ENCODE results near the gene SLC25A51.

SLC25A51 gene

GRCh38 chr9:37928552-37929430 is 24.9 kb upstream of the SLC25A51 start:
- DNase-seq (ENCODE audit: low read depth), result no peak
- no peak overlapping the region for H3K4me3 ChIP-seq (replicated peaks; ENCODE audit: low read depth, low read length)
- no peak for TF ChIP-seq CTCF (IDR thresholded peaks at IDR 0.05; ENCODE audit: low read length, missing control alignments)

- DNase-seq (ENCODE audit: low read depth), result no peak
- no peak for TF ChIP-seq CTCF (IDR thresholded peaks at IDR 0.05; ENCODE audit: low read length, missing control alignments)
- no peak overlapping the region for H3K4me3 ChIP-seq (replicated peaks; ENCODE audit: low read depth, low read length)
These were observed 23.9 kb upstream of the SLC25A51 start for GRCh38 chr9:37927601-37928551.

GRCh38 chr9:37927132-37927531 is 23.2 kb upstream of the SLC25A51 start:
- no peak for DNase-seq (ENCODE audit: low read depth)
- no peak for TF ChIP-seq CTCF (IDR thresholded peaks at IDR 0.05; ENCODE audit: low read length, missing control alignments)
- no peak overlapping the region for H3K4me3 ChIP-seq (replicated peaks; ENCODE audit: low read depth, low read length)

- no peak for DNase-seq (ENCODE audit: low read depth)
- H3K4me3 ChIP-seq (replicated peaks; ENCODE audit: low read depth, low read length), result no peak overlapping the region
- TF ChIP-seq CTCF (IDR thresholded peaks at IDR 0.05; ENCODE audit: low read length, missing control alignments), result no peak
These were observed 22.8 kb upstream of the SLC25A51 start for GRCh38 chr9:37926737-37927118.

- no peak overlapping the region for H3K4me3 ChIP-seq (replicated peaks; ENCODE audit: low read depth, low read length)
- no peak for DNase-seq (ENCODE audit: low read depth)
- TF ChIP-seq CTCF (IDR thresholded peaks at IDR 0.05; ENCODE audit: low read length, missing control alignments), result no peak
These were observed 22.1 kb upstream of the SLC25A51 start for GRCh38 chr9:37925786-37926736.

- no peak for TF ChIP-seq CTCF (IDR thresholded peaks at IDR 0.05; ENCODE audit: low read length, missing control alignments)
- no peak overlapping the region for H3K4me3 ChIP-seq (replicated peaks; ENCODE audit: low read depth, low read length)
- DNase-seq (ENCODE audit: low read depth), result no peak
These were observed 21.1 kb upstream of the SLC25A51 start for GRCh38 chr9:37925006-37925405.
